ENCODE results near the gene INAFM2.

DNA sequence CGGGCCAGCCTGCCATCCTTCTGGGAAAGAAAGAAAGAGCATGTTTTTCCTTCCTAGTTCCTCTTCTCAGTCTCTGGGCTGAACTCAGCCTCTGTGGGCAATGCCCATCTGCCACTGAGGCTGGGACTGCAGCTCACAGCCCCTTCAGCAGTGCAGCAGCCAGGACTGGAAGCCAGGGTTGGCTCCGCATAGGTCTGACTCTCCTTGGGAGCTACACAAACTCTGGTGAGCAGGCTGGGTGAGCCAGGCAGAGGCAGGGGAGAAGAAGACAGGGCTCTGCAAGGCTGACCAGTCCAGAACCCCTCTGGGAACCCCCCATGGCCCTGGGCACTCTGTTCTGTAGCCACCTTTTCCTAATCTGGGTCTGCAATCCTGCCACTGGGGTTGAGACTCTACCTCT lies 38.1 kb downstream of the INAFM2 start:
- no peak for TF ChIP-seq CTCF (IDR thresholded peaks at IDR 0.05 in 2 of 3, conservative IDR thresholded peaks at IDR 0.05 in 1 of 3; ENCODE audit: borderline replicate concordance in 1 of 3, insufficient read depth in 1 of 3, low read depth in 2 of 3, low read length in 2 of 3)
- no peak for TF ChIP-seq RAD21 (IDR thresholded peaks at IDR 0.05; ENCODE audit: low read depth)
- no peak for TF ChIP-seq ZBTB33 (IDR thresholded peaks at IDR 0.05; ENCODE audit: extremely low read depth, insufficient replicate concordance, low read length)
- TF ChIP-seq, protein P1, sequence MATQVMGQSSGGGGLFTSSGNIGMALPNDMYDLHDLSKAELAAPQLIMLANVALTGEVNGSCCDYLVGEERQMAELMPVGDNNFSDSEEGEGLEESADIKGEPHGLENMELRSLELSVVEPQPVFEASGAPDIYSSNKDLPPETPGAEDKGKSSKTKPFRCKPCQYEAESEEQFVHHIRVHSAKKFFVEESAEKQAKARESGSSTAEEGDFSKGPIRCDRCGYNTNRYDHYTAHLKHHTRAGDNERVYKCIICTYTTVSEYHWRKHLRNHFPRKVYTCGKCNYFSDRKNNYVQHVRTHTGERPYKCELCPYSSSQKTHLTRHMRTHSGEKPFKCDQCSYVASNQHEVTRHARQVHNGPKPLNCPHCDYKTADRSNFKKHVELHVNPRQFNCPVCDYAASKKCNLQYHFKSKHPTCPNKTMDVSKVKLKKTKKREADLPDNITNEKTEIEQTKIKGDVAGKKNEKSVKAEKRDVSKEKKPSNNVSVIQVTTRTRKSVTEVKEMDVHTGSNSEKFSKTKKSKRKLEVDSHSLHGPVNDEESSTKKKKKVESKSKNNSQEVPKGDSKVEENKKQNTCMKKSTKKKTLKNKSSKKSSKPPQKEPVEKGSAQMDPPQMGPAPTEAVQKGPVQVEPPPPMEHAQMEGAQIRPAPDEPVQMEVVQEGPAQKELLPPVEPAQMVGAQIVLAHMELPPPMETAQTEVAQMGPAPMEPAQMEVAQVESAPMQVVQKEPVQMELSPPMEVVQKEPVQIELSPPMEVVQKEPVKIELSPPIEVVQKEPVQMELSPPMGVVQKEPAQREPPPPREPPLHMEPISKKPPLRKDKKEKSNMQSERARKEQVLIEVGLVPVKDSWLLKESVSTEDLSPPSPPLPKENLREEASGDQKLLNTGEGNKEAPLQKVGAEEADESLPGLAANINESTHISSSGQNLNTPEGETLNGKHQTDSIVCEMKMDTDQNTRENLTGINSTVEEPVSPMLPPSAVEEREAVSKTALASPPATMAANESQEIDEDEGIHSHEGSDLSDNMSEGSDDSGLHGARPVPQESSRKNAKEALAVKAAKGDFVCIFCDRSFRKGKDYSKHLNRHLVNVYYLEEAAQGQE (IDR thresholded peaks at IDR 0.05; ENCODE audit: low read depth) = no peak
- TF ChIP-seq JUND (IDR thresholded peaks at IDR 0.05) = no peak
- no peak for TF ChIP-seq CEBPB (IDR thresholded peaks at IDR 0.05; ENCODE audit: low read depth)

Measured in HCT116 (cell line).